ENCODE measurements around the gene ATP4A. TPM values are rescaled to one million over a fixed set of nuclear protein-coding genes. Genes with fewer than 3 reads are reported as not detected.

The ATP4A gene
- total RNA-seq, 4 donors from 2014 or later = not detected

GRCh38 chr19:35556025-35556590, 7.3 kb downstream of the ATP4A start:
- Histone ChIP-seq H3K27me3 (peaks cover 38% of the 10 kb centered on the region), H3K36me3 (no peaks in the 10 kb centered on the region), H3K9me3 (no peaks in the 10 kb centered on the region), H3K4me1 (peaks cover 0 to 12% (median 9%) of the 10 kb centered on the region in 4 donors), H3K27ac (no peak overlapping the region), H3K4me3 (no peak overlapping the region)
- intact Hi-C loops (cut with DNase I; ENCODE audit: low total_unique reads) (no loop called here), in situ Hi-C loops (cut with MboI; ENCODE audit: low pct_ligation_motif_present in 1 of 4, low pct_unique_long_range_greater_than_20kb in 1 of 4, low sequenced_read_pairs in 3 of 4) (no loop called here)
- TF ChIP-seq POLR2A (IDR thresholded peaks at IDR 0.05) = no peak
- no peak for TF ChIP-seq POLR2AphosphoS5 (IDR thresholded peaks at IDR 0.05)
- TF ChIP-seq EP300 (IDR thresholded peaks at IDR 0.05; ENCODE audit: low read depth) = no peak
- TF ChIP-seq CTCF (IDR thresholded peaks at IDR 0.05) = no peak
- DNase-seq = no peak
- 67 to 85% methylated on average over 2 to 9 of the region's 9 CpGs for WGBS, 2 donors (ENCODE audit: low coverage in 1 of 2)

- intact Hi-C loops (cut with DNase I; ENCODE audit: low total_unique reads) = no loop called here
- no peak for DNase-seq
Measured at GRCh38 chr19:35555301-35556005, 8.0 kb downstream of the ATP4A start.

GRCh38 chr19:35554076-35554475, 9.4 kb downstream of the ATP4A start:
- Histone ChIP-seq H3K4me3 (no peak overlapping the region), H3K27ac (no peak overlapping the region), H3K36me3 (no peaks in the 10 kb centered on the region), H3K27me3 (peaks cover 19% of the 10 kb centered on the region), H3K4me1 (peaks cover 0 to 12% (median 9%) of the 10 kb centered on the region in 4 donors), H3K9me3 (no peaks in the 10 kb centered on the region)
- intact Hi-C loops (cut with DNase I; ENCODE audit: low total_unique reads) = no loop called here
- no peak for DNase-seq
- in situ Hi-C loops (cut with MboI; ENCODE audit: low pct_ligation_motif_present in 1 of 4, low pct_unique_long_range_greater_than_20kb in 1 of 4, low sequenced_read_pairs in 3 of 4) = no loop called here
- no peak for TF ChIP-seq POLR2A (IDR thresholded peaks at IDR 0.05)
- no peak for TF ChIP-seq POLR2AphosphoS5 (IDR thresholded peaks at IDR 0.05)
- TF ChIP-seq EP300 (IDR thresholded peaks at IDR 0.05; ENCODE audit: low read depth) = no peak
- 63 to 67% methylated on average over 3 to 5 of the region's 5 CpGs for WGBS, 2 donors (ENCODE audit: low coverage in 1 of 2)

More at GRCh38 chr19:35555301-35556005, 8.0 kb downstream of the ATP4A start:
- Histone ChIP-seq H3K27ac (no peak overlapping the region), H3K4me1 (peaks cover 0 to 12% (median 9%) of the 10 kb centered on the region in 4 donors), H3K9me3 (no peaks in the 10 kb centered on the region), H3K36me3 (no peaks in the 10 kb centered on the region), H3K4me3 (no peak overlapping the region), H3K27me3 (peaks cover 32% of the 10 kb centered on the region)
- WGBS, 2 donors (ENCODE audit: low coverage in 1 of 2) = 65 to 78% methylated on average over 2 to 26 of the region's 30 CpGs
- TF ChIP-seq EP300 (IDR thresholded peaks at IDR 0.05; ENCODE audit: low read depth) = no peak
- TF ChIP-seq POLR2AphosphoS5 (IDR thresholded peaks at IDR 0.05) = no peak
- no peak for TF ChIP-seq POLR2A (IDR thresholded peaks at IDR 0.05)
- TF ChIP-seq CTCF (IDR thresholded peaks at IDR 0.05) = no peak
- in situ Hi-C loops (cut with MboI; ENCODE audit: low pct_ligation_motif_present in 1 of 4, low pct_unique_long_range_greater_than_20kb in 1 of 4, low sequenced_read_pairs in 3 of 4) = no loop called here

- Histone ChIP-seq H3K4me3 (no peak overlapping the region), H3K27me3 (peaks cover 13% of the 10 kb centered on the region), H3K27ac (no peak overlapping the region), H3K4me1 (peaks cover 0 to 11% (median 8%) of the 10 kb centered on the region in 4 donors), H3K36me3 (no peaks in the 10 kb centered on the region), H3K9me3 (no peaks in the 10 kb centered on the region)
- in situ Hi-C loops (cut with MboI; ENCODE audit: low pct_ligation_motif_present in 1 of 4, low pct_unique_long_range_greater_than_20kb in 1 of 4, low sequenced_read_pairs in 3 of 4) = no loop called here
- no peak for TF ChIP-seq POLR2AphosphoS5 (IDR thresholded peaks at IDR 0.05)
- WGBS, 2 donors (ENCODE audit: low coverage in 1 of 2) = 62 to 74% methylated on average over 3 to 14 of the region's 14 CpGs
- intact Hi-C loops (cut with DNase I; ENCODE audit: low total_unique reads) = no loop called here
- no peak for DNase-seq
Measured at GRCh38 chr19:35553385-35554000, 10.0 kb downstream of the ATP4A start.

All from transverse colon (tissue), 4 donors.